Neutrophil (primary cell): ENCODE data around the gene IL17RB.

ENCODE experiments used
- H3K27ac ChIP-seq: fragments of 200-600 bp; sonication (generic); 2 replicates; pipeline ENCODE4 v1.5.1; 2016; ENCODE audit warnings: mild to moderate bottlenecking, moderate library complexity
- H3K27me3 ChIP-seq: fragments of 200-600 bp; sonication (generic); 2 replicates; pipeline ENCODE4 v1.6.0; 2016; ENCODE audit warnings: mild to moderate bottlenecking
- H3K36me3 ChIP-seq: fragments of 200-600 bp; sonication (generic); 2 replicates; pipeline ENCODE4 v1.5.1; 2017
- H3K4me1 ChIP-seq, 2 experiments: fragments of 200-600 bp in 1 of 2; sonication (generic) in 1 of 2; 1 replicate in 1 of 2; 2 replicates in 1 of 2; pipeline versions ENCODE4 v1.5.1 to v1.6.1; 2013 to 2016; ENCODE audit warnings: low read depth in 1 of 2, low read length in 1 of 2, mild to moderate bottlenecking in 1 of 2, moderate library complexity in 1 of 2; ENCODE audit not compliant: control insufficient read depth in 1 of 2, insufficient read depth in 1 of 2
- H3K4me3 ChIP-seq, 2 experiments: fragments of 200-600 bp in 1 of 2; sonication (generic) in 1 of 2; 1 replicate in 1 of 2; 2 replicates in 1 of 2; pipeline ENCODE4 v1.5.1; 2013 to 2016; ENCODE audit warnings: low read depth in 1 of 2, low read length in 1 of 2, mild to moderate bottlenecking in 1 of 2, moderate library complexity in 1 of 2
- H3K9me3 ChIP-seq: fragments of 200-600 bp; sonication (generic); 2 replicates; pipeline ENCODE4 v1.5.1; 2016
- TF ChIP-seq, protein P1 (sequence below): fragments of 200-600 bp; sonication (generic); IDR thresholded peaks from 2 replicates; pipeline ENCODE4 v1.5.1; 2016; ENCODE audit warnings: antibody characterized with exemption

IL17RB gene

DNA sequence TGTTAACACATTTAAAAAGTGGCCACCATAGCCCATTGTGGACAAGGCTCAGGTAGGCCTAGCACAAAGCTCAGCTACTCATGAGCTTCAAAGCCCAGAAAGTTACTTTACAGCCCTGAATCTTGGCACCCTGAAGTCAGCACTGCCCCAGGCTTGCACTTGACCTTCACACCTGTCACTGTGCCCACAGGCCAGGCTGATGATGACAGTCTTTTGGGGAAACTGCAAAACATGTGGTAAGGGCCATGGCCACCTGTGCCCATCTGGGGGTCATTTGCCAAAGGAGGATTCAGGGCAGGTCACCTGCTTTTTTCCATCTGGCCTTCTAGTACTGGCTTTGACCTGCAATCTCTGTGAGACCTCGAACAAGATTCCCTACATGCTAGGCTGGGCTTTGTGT, 11.1 kb upstream of the IL17RB start:
- Histone ChIP-seq H3K4me3 (no peak overlapping the region), H3K36me3 (no peaks in the 10 kb centered on the region), H3K4me1 (peaks cover 54 to 55% of the 10 kb centered on the region in 2 experiments), H3K27ac (peak overlapping the region; percentile 57), H3K27me3 (no peaks in the 10 kb centered on the region), H3K9me3 (no peaks in the 10 kb centered on the region)
- TF ChIP-seq, protein P1, sequence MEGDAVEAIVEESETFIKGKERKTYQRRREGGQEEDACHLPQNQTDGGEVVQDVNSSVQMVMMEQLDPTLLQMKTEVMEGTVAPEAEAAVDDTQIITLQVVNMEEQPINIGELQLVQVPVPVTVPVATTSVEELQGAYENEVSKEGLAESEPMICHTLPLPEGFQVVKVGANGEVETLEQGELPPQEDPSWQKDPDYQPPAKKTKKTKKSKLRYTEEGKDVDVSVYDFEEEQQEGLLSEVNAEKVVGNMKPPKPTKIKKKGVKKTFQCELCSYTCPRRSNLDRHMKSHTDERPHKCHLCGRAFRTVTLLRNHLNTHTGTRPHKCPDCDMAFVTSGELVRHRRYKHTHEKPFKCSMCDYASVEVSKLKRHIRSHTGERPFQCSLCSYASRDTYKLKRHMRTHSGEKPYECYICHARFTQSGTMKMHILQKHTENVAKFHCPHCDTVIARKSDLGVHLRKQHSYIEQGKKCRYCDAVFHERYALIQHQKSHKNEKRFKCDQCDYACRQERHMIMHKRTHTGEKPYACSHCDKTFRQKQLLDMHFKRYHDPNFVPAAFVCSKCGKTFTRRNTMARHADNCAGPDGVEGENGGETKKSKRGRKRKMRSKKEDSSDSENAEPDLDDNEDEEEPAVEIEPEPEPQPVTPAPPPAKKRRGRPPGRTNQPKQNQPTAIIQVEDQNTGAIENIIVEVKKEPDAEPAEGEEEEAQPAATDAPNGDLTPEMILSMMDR = no peak

DNA sequence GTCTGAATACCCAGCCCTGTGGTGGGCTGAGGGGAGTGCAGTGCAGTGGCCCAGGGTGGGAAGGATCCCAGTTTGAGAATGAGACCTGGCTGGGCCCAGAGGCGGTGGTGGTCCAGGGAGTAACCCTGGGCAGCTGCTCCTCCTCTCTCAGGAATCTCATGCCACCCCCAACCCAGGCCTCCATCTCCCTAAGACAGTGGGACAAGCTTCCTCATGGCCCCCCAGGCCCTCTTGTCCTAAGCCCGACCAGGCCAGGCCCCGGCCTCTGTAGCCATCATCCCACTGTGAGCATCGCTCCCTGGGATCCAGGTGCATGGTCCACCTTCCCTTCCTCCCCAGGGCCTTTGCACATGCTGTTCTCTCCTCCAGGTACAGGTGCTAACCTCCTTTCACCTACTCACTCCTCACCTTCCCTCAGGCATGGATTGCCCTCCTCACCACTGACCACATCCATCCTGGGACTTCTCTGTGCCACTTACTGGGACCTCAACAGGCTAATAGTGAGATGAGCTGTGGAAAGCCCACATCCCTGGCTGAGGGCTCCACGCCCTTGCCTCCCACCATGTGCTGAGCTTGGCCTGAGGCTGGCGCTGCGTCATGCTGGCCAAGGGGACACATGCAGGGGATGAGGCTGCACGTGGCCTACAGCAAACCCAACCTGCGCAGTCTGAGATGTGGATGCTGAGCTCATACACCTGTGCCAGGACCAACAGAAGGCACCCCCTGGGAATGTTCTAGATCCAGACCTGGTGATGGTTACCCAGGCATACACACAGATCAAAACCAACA, 10.1 kb upstream of the IL17RB start:
- Histone ChIP-seq H3K27me3 (no peaks in the 10 kb centered on the region), H3K4me3 (no peak overlapping the region), H3K36me3 (no peaks in the 10 kb centered on the region), H3K4me1 (peaks cover 44 to 45% of the 10 kb centered on the region in 2 experiments), H3K9me3 (no peaks in the 10 kb centered on the region), H3K27ac (no peak overlapping the region)
- TF ChIP-seq, protein P1 = no peak

DNA sequence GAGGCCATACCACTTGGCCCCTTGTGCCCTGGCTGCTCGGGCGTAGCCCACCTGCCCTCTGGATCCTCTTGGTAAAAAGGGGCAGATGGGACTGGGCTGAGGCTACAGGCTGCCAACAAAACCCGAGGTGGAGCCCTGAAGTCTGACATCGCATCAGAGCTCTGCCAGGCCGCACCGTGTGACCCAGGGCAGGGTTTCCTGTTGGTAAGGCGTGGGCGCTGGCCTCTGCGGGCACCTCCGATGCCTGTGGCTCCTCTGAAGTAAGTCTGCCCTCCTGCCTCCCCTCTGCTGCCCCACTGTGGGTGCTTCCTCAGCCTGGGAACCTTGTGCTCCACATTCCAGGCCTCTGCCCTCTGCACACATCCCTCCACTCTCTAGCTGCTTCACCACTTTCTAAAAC, 9.0 kb upstream of the IL17RB start:
- H3K36me3 ChIP-seq = no peaks in the 10 kb centered on the region
- peaks cover 33 to 35% of the 10 kb centered on the region in 2 experiments for H3K4me1 ChIP-seq
- no peak overlapping the region for H3K4me3 ChIP-seq
- peaks cover 2% of the 10 kb centered on the region for H3K27me3 ChIP-seq
- H3K9me3 ChIP-seq = no peaks in the 10 kb centered on the region
- H3K27ac ChIP-seq = no peak overlapping the region
- TF ChIP-seq, protein P1 = no peak

DNA sequence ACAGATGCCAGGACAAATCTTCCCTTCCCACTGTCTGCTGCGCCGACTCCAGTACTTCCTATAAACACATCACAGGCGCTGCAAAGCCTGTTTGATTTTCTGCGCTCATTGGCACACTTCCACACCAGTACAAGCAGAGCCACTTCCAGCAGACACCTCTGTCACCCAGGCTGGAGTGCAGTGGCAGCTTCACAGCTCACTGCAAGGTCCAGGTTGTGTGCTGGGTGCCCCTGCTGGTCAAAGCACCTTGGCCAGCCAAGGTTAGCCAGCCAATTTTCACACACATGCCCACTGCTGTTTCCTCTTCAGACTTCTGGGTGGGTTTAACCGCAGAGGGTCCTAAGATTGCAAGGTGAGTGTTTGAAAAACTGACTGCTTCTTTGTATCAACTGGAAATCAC, 5.1 kb upstream of the IL17RB start:
- Histone ChIP-seq H3K9me3 (no peaks in the 10 kb centered on the region), H3K4me1 (peaks cover 9 to 12% of the 10 kb centered on the region in 2 experiments), H3K27me3 (peaks cover 33% of the 10 kb centered on the region), H3K36me3 (no peaks in the 10 kb centered on the region), H3K27ac (no peak overlapping the region), H3K4me3 (no peak overlapping the region)
- TF ChIP-seq, protein P1 = no peak

DNA sequence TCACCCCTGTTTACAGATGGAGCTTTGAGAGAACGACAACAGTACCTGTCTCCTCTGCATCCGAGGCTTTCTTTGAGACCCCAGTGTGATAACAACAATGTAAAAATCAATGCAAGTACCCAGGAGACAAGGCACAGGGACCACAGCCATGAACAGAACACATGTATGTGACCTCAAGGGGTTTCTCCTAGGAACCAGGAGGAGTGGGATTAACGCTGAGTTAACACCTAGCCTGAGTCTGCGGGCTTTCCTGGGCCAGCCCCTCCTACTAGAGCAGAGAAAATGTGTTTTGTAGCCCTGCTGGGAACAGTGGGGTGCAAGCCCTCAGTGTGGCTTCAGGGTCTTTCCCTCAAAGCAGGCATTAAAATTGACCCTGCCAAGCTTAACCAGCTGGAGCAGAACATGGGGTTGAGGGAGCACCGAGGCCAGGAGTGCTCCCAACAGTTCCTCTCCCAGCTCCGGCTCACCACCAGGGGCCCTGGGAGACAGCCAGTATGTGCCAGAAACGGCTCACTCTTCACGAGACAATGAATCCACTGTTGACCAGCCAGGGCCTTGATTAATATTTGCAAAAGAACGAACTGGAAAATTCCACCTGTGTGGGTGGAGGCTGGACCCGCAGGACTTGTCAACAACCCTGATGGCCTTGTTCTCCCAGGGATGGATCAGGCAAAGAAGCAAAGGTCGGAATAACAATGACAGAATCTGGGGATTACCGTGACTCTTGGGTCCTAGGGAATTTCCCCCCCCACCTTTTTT, 3.8 kb upstream of the IL17RB start:
- Histone ChIP-seq H3K27me3 (peaks cover 46% of the 10 kb centered on the region), H3K4me3 (no peak overlapping the region), H3K9me3 (no peaks in the 10 kb centered on the region), H3K4me1 (peaks cover 15 to 17% of the 10 kb centered on the region in 2 experiments), H3K36me3 (no peaks in the 10 kb centered on the region), H3K27ac (no peak overlapping the region)
- TF ChIP-seq, protein P1 = no peak
